Keratinocyte (primary cell): ENCODE results near the gene CFC1B. TPM values are rescaled to one million over a fixed set of nuclear protein-coding genes. Genes with fewer than 3 reads are reported as not detected.
"Not testable (repeated sequence)": the region's sequence is repeated elsewhere in the genome, so short reads cannot be mapped to it uniquely, and the experiment has no call there.

Experiments used
- DNase-seq: peaks from one replicate; pipeline ENCODE4 v3.0.0-alpha.2; 2011; ENCODE audit warnings: low read depth, missing footprints, low spot score
- FAIRE-seq: peaks from 2 replicates; lab custom pipeline; 2011; peaks lifted over from hg19 to GRCh38; lab: Jason Lieb, UNC
- H2AFZ ChIP-seq: 2 replicates; pipeline ENCODE4 v1.6.0; 2012; ENCODE audit warnings: low read length, control low read depth, inconsistent platforms; ENCODE audit not compliant: control insufficient read depth
- H3K27ac ChIP-seq: 2 replicates; pipeline ENCODE4 v1.5.1; 2011; ENCODE audit warnings: low read length; ENCODE audit not compliant: control insufficient read depth, insufficient read depth
- H3K27me3 ChIP-seq: 3 replicates; pipeline ENCODE4 v1.6.0; 2011; ENCODE audit warnings: low read length; ENCODE audit not compliant: control insufficient read depth, insufficient read depth; ENCODE audit errors: extremely low read depth
- H3K36me3 ChIP-seq, 2 experiments: 2 replicates in 1 of 2; 3 replicates in 1 of 2; pipeline ENCODE4 v1.5.1; 2011; ENCODE audit warnings: low read length in 2 of 2, mild to moderate bottlenecking in 1 of 2; ENCODE audit not compliant: control insufficient read depth in 2 of 2, insufficient read depth in 2 of 2; ENCODE audit errors: extremely low read depth in 1 of 2
- H3K4me1 ChIP-seq: 3 replicates; pipeline ENCODE4 v1.5.1; 2011; ENCODE audit warnings: low read length; ENCODE audit not compliant: control insufficient read depth, insufficient read depth; ENCODE audit errors: extremely low read depth
- H3K4me2 ChIP-seq: 3 replicates; pipeline ENCODE4 v1.6.0; 2011; ENCODE audit warnings: low read depth, low read length; ENCODE audit not compliant: control insufficient read depth, insufficient read depth; ENCODE audit errors: extremely low read depth
- H3K4me3 ChIP-seq, 3 experiments: fragments of 200-600 bp in 1 of 3; sonication (generic) in 1 of 3; 2 replicates in 2 of 3; 3 replicates in 1 of 3; pipeline ENCODE4 v1.5.1; 2011 to 2016; ENCODE audit warnings: low read length in 3 of 3, mild to moderate bottlenecking in 3 of 3, control low read depth in 2 of 3, inconsistent platforms in 1 of 3, low read depth in 1 of 3, mixed read lengths in 1 of 3, mixed run types in 1 of 3, moderate library complexity in 1 of 3; ENCODE audit not compliant: control insufficient read depth in 2 of 3, insufficient read depth in 2 of 3; ENCODE audit errors: extremely low read depth in 1 of 3
- H3K79me2 ChIP-seq: 2 replicates; pipeline ENCODE4 v1.6.0; 2012; ENCODE audit warnings: low read length; ENCODE audit not compliant: control insufficient read depth, insufficient read depth
- H3K9ac ChIP-seq: 3 replicates; pipeline ENCODE4 v1.6.0; 2011; ENCODE audit warnings: low read length; ENCODE audit not compliant: control insufficient read depth, insufficient read depth; ENCODE audit errors: extremely low read depth
- H3K9me1 ChIP-seq: 3 replicates; pipeline ENCODE4 v1.6.0; 2011; ENCODE audit warnings: low read length; ENCODE audit not compliant: control insufficient read depth, insufficient read depth; ENCODE audit errors: extremely low read depth
- H3K9me3 ChIP-seq: 2 replicates; pipeline ENCODE4 v1.5.1; 2012; ENCODE audit warnings: low read depth, low read length; ENCODE audit not compliant: control insufficient read depth
- H4K20me1 ChIP-seq: 3 replicates; pipeline ENCODE4 v1.6.0; 2011; ENCODE audit warnings: low read length; ENCODE audit not compliant: control insufficient read depth, insufficient read depth; ENCODE audit errors: extremely low read depth
- dilution Hi-C: fragments of 300-500 bp; cut with MboI; formaldehyde crosslinking; loops from one replicate; pipeline ENCODE4 v1.7.0; 2020; ENCODE audit warnings: low sequenced_read_pairs; ENCODE audit not compliant: extremely low pct_ligation_motif_present
- polyA plus RNA-seq, 5 experiments: library from polyadenylated mRNA; depleted of rRNA in 3 of 5; stranded (reverse) in 3 of 5; stranded (forward) in 1 of 5; unstranded in 1 of 5; fragments of >200 nt; gene quantifications; 1 replicate in 1 of 5; 2 replicates in 3 of 5; 3 replicates in 1 of 5; pipeline versions ENCODE4 v1.2.1 to v1.2.3, GENCODE V29; 2011 to 2012; ENCODE audit warnings: missing spikeins in 2 of 5, low read depth in 1 of 5, low replicate concordance in 1 of 5

CFC1B gene
- polyA plus RNA-seq, 1 donor (not counting 4 experiments of a cell fraction or from before 2014, with no cell fraction given), result not detected

- H4K20me1 ChIP-seq, H3K9me3 ChIP-seq, FAIRE-seq, H3K9me1 ChIP-seq, H3K4me1 ChIP-seq, H3K27ac ChIP-seq, H3K27me3 ChIP-seq, H3K4me2 ChIP-seq, H3K36me3 ChIP-seq, H3K4me3 ChIP-seq, DNase-seq, H2AFZ ChIP-seq, dilution Hi-C loops, H3K9ac ChIP-seq, H3K79me2 ChIP-seq: not testable (repeated sequence)
These were observed 21.8 kb downstream of the CFC1B start for GRCh38 chr2:130542789-130543188.

GRCh38 chr2:130543785-130544528, 22.9 kb downstream of the CFC1B start:
- H3K9me3 ChIP-seq, H3K9ac ChIP-seq, H2AFZ ChIP-seq, H3K4me3 ChIP-seq, H3K4me1 ChIP-seq, H4K20me1 ChIP-seq, H3K27ac ChIP-seq, dilution Hi-C loops, DNase-seq, H3K9me1 ChIP-seq, H3K27me3 ChIP-seq, FAIRE-seq, H3K4me2 ChIP-seq, H3K36me3 ChIP-seq, H3K79me2 ChIP-seq: not testable (repeated sequence)

- H4K20me1 ChIP-seq, H3K9me1 ChIP-seq, DNase-seq, H3K9ac ChIP-seq, H3K36me3 ChIP-seq, H3K9me3 ChIP-seq, H3K4me3 ChIP-seq, FAIRE-seq, H2AFZ ChIP-seq, H3K4me2 ChIP-seq, H3K27ac ChIP-seq, H3K27me3 ChIP-seq, dilution Hi-C loops, H3K79me2 ChIP-seq, H3K4me1 ChIP-seq: not testable (repeated sequence)
These were observed 24.0 kb downstream of the CFC1B start for GRCh38 chr2:130544978-130545377.

- FAIRE-seq, H3K9ac ChIP-seq, H3K4me2 ChIP-seq, H3K27me3 ChIP-seq, H3K36me3 ChIP-seq, H2AFZ ChIP-seq, DNase-seq, dilution Hi-C loops, H3K4me3 ChIP-seq, H4K20me1 ChIP-seq, H3K9me1 ChIP-seq, H3K79me2 ChIP-seq, H3K9me3 ChIP-seq, H3K4me1 ChIP-seq, H3K27ac ChIP-seq: not testable (repeated sequence)
These were observed 27.4 kb downstream of the CFC1B start for GRCh38 chr2:130548418-130548817.

- H3K4me1 ChIP-seq, FAIRE-seq, H3K79me2 ChIP-seq, H4K20me1 ChIP-seq, dilution Hi-C loops, H3K27ac ChIP-seq, H3K4me2 ChIP-seq, H3K36me3 ChIP-seq, H3K9me3 ChIP-seq, H3K9ac ChIP-seq, DNase-seq, H2AFZ ChIP-seq, H3K9me1 ChIP-seq, H3K27me3 ChIP-seq, H3K4me3 ChIP-seq: not testable (repeated sequence)
These were observed 28.5 kb downstream of the CFC1B start for GRCh38 chr2:130549475-130549874.
